A673 (cell line): Measurements from ENCODE around the gene GAB2.

Source experiments
- CTCF ChIP-seq: fragments of 300-800, 200-600 bp; sonication (generic); conservative IDR thresholded peaks from 2 replicates; pipeline ENCODE4 v1.5.1; 2017; ENCODE audit warnings: low read depth, mild to moderate bottlenecking, antibody characterized with exemption, low read length, moderate library complexity, mixed read lengths
- EZH2 ChIP-seq: fragments of 200-600 bp; sonication (generic); IDR thresholded peaks from 2 replicates; pipeline ENCODE4 v1.6.1; 2017; ENCODE audit warnings: borderline replicate concordance, low read depth, mild to moderate bottlenecking, mixed read lengths, antibody characterized with exemption, low read length; ENCODE audit not compliant: poor library complexity, severe bottlenecking

- TF ChIP-seq CTCF = no peak
- TF ChIP-seq EZH2 = no peak
Measured at GRCh38 chr11:78237293-78238046, 180.2 kb downstream of the GAB2 start.
